Measurements from ENCODE around the gene COL25A1.

GRCh38 chr4:109276482-109277095 is 25.9 kb downstream of the COL25A1 start:
- TF ChIP-seq CTCF (IDR thresholded peaks at IDR 0.05; ENCODE audit: low read depth, low read length, missing input control) (no peak), FOXA1 (IDR thresholded peaks at IDR 0.05) (no peak), TAF1 (conservative IDR thresholded peaks at IDR 0.05) (no peak), SP1 (IDR thresholded peaks at IDR 0.05) (no peak), HNF4A (conservative IDR thresholded peaks at IDR 0.05) (no peak), FOXA2 (IDR thresholded peaks at IDR 0.05) (no peak), REST (IDR thresholded peaks at IDR 0.05) (no peak), RAD21 (IDR thresholded peaks at IDR 0.05) (no peak), ATF3 (IDR thresholded peaks at IDR 0.05) (no peak), MAX (IDR thresholded peaks at IDR 0.05) (no peak), YY1 (IDR thresholded peaks at IDR 0.05) (no peak), EGR1 (IDR thresholded peaks at IDR 0.05; ENCODE audit: low read depth in 2 of 2) (no peak), JUND (IDR thresholded peaks at IDR 0.05) (no peak)
